OCI-LY7 (cell line): ENCODE data around the gene TAOK3. TPM values are rescaled to one million over a fixed set of nuclear protein-coding genes. Genes with fewer than 3 reads are reported as not detected.

Source experiments
- BruUV-seq: library from RNA; stranded (reverse); fragments of 400-500 nt; replicated peaks from 2 replicates; lab custom pipeline; 2021; lab: Mats Ljungman, UMichigan
- CTCF ChIA-PET: fragments of 300-600 bp; sonication (Branson Sonifier 250); formaldehyde crosslinking; loops from one replicate; lab custom pipeline; 2022; ENCODE audit warnings: antibody characterized with exemption; ENCODE audit not compliant: unreplicated experiment; lab: Charles Lee
- POLR2A ChIA-PET: fragments of 300-600 bp; sonication (Branson Sonifier 250); formaldehyde crosslinking; loops from one replicate; lab custom pipeline; 2022; ENCODE audit warnings: antibody characterized with exemption; lab: Charles Lee
- DNase-seq: peaks from one replicate; pipeline ENCODE4 v3.0.0-alpha.2; 2015; ENCODE audit warnings: low spot score
- H2AFZ ChIP-seq: fragments of 200-600 bp; sonication (generic), shearing (Covaris generic); 2 replicates; pipeline ENCODE4 v1.6.1; 2014; ENCODE audit warnings: mild to moderate bottlenecking, antibody characterized with exemption, low read length, moderate library complexity
- H3K27ac ChIP-seq: fragments of 200-600 bp; sonication (generic); 2 replicates; pipeline ENCODE4 v1.5.1; 2014; ENCODE audit warnings: mixed run types, low read depth, mild to moderate bottlenecking, moderate library complexity, low read length, inconsistent platforms; ENCODE audit not compliant: poor library complexity, severe bottlenecking
- H3K36me3 ChIP-seq: fragments of 200-600 bp; sonication (generic); 2 replicates; pipeline ENCODE4 v1.6.1; 2014; ENCODE audit warnings: mild to moderate bottlenecking, antibody characterized with exemption, low read length, moderate library complexity, mixed read lengths; ENCODE audit not compliant: insufficient read depth
- H3K4me1 ChIP-seq: fragments of 200-600 bp; sonication (generic); 2 replicates; pipeline ENCODE4 v1.5.1; 2014; ENCODE audit warnings: mild to moderate bottlenecking, low read length; ENCODE audit not compliant: insufficient read depth, poor library complexity, severe bottlenecking
- H3K4me2 ChIP-seq: fragments of 200-600 bp; sonication (generic); 2 replicates; pipeline ENCODE4 v1.6.1; 2014; ENCODE audit warnings: mild to moderate bottlenecking, low read length
- H3K4me3 ChIP-seq: fragments of 200-600 bp; sonication (generic); 2 replicates; pipeline ENCODE4 v1.5.1; 2014; ENCODE audit warnings: mild to moderate bottlenecking, low read depth, low read length; ENCODE audit not compliant: poor library complexity, severe bottlenecking
- H3K79me2 ChIP-seq: fragments of 200-600 bp; sonication (generic); 2 replicates; pipeline ENCODE4 v1.6.1; 2016; ENCODE audit warnings: low read depth, mild to moderate bottlenecking, low read length, moderate library complexity, mixed read lengths; ENCODE audit not compliant: insufficient read depth
- H3K9me2 ChIP-seq: fragments of 200-600 bp; sonication (generic); 2 replicates; pipeline ENCODE4 v1.6.1; 2016; ENCODE audit warnings: mild to moderate bottlenecking, low read length, mixed read lengths; ENCODE audit not compliant: insufficient read depth
- H3K9me3 ChIP-seq: fragments of 200-600 bp; sonication (generic); 2 replicates; pipeline ENCODE4 v1.6.1; 2014; ENCODE audit warnings: mild to moderate bottlenecking, mixed run types, low read length, mixed read lengths
- H4K20me1 ChIP-seq: fragments of 200-600 bp; sonication (generic); 2 replicates; pipeline ENCODE4 v1.6.1; 2014; ENCODE audit warnings: mild to moderate bottlenecking, antibody characterized with exemption, low read length, moderate library complexity, mixed read lengths; ENCODE audit not compliant: insufficient read depth
- CTCF ChIP-seq: fragments of 200-600 bp; sonication (generic); conservative IDR thresholded peaks from 2 replicates; pipeline ENCODE4 v1.5.1; 2014; ENCODE audit warnings: mild to moderate bottlenecking, antibody characterized with exemption, low read length, moderate library complexity, mixed read lengths
- EZH2phosphoT487 ChIP-seq: fragments of 200-600 bp; sonication (generic); IDR thresholded peaks from 2 replicates; pipeline ENCODE4 v1.6.1; 2018; ENCODE audit warnings: low read depth, borderline replicate concordance, mild to moderate bottlenecking, mixed run types, antibody characterized with exemption, low read length, moderate library complexity, mixed read lengths
- intact Hi-C: fragments of 100-400 bp; cut with micrococcal nuclease; formaldehyde crosslinking; loops from one replicate; pipeline ENCODE4 v1.10.0; 2022; ENCODE audit not compliant: unreplicated experiment
- total RNA-seq, 2 experiments: library from RNA; depleted of rRNA in 1 of 2; stranded (reverse); fragments of >200 nt in 1 of 2; shearing (Covaris generic) in 1 of 2; gene quantifications; 2 replicates each; pipeline ENCODE4 v1.2.3, GENCODE V29; 2014 to 2022

Gene TAOK3
- total RNA-seq, 2 experiments from 2014 or later: 30.7 to 56.0 TPM

GRCh38 chr12:118137148-118137678 lies 235.5 kb downstream of the TAOK3 start:
- H3K4me3 ChIP-seq: peak overlapping the region; percentile 96
- TSS peak; percentile 75 for BruUV-seq
- intact Hi-C loops: loop anchor here (2.0 to 5.0 kb wide), 3 partner anchors 75 to 235 kb away; partner anchors contain the start of genes TAOK3 and WSB2

GRCh38 chr12:118136559-118137003 lies 236.1 kb downstream of the TAOK3 start:
- TF ChIP-seq EZH2phosphoT487 (no peak), CTCF (no peak)
- no peaks in the 10 kb centered on the region for H4K20me1 ChIP-seq
- BruUV-seq: no TSS peak
- CTCF ChIA-PET: interaction anchor here (0.6 kb wide), 1 partner anchor 1002 kb away, joined by 3 read pairs; no protein-coding TSS in a partner anchor
- no peaks in the 10 kb centered on the region for H3K9me2 ChIP-seq
- peak overlapping the region; percentile 96 for H3K4me3 ChIP-seq
- H3K4me1 ChIP-seq: peaks cover 17% of the 10 kb centered on the region
- DNase-seq: peak; percentile 35
- H2AFZ ChIP-seq: peak overlapping the region; percentile 83; the same call in 1 of the 2 replicates
- peaks cover 23% of the 10 kb centered on the region; the same call in 1 of the 2 replicates for H3K79me2 ChIP-seq
- intact Hi-C loops: loop anchor here (2.0 to 5.0 kb wide), 3 partner anchors 74 to 236 kb away; partner anchors contain the start of genes TAOK3 and WSB2
- POLR2A ChIA-PET: interaction anchor here (1.1 to 1.8 kb wide), 6 partner anchors 12 to 223 kb away, joined by 3 to 11 read pairs (median 3); no protein-coding TSS in a partner anchor
- H3K36me3 ChIP-seq: peaks cover 37% of the 10 kb centered on the region
- peak overlapping the region; percentile 14 for H3K27ac ChIP-seq
- H3K4me2 ChIP-seq: peak overlapping the region; percentile 83
- H3K9me3 ChIP-seq: no peaks in the 10 kb centered on the region

More at GRCh38 chr12:118137148-118137678, 235.5 kb downstream of the TAOK3 start:
- Histone ChIP-seq H3K4me1 (peaks cover 11% of the 10 kb centered on the region), H3K4me2 (peak overlapping the region; percentile 83), H3K9me2 (no peaks in the 10 kb centered on the region), H2AFZ (no peak overlapping the region), H3K9me3 (no peaks in the 10 kb centered on the region), H4K20me1 (no peaks in the 10 kb centered on the region), H3K79me2 (peaks cover 23% of the 10 kb centered on the region; the same call in 1 of the 2 replicates), H3K36me3 (peaks cover 41% of the 10 kb centered on the region), H3K27ac (no peak overlapping the region)
- TF ChIP-seq CTCF: no peak
- POLR2A ChIA-PET: no interaction called here
- CTCF ChIA-PET: interaction anchor here (0.7 kb wide), 1 partner anchor 35 kb away, joined by 3 read pairs; no protein-coding TSS in a partner anchor
- DNase-seq: no peak
